ENCODE measurements around the gene RAB40B.

The RAB40B gene

DNA sequence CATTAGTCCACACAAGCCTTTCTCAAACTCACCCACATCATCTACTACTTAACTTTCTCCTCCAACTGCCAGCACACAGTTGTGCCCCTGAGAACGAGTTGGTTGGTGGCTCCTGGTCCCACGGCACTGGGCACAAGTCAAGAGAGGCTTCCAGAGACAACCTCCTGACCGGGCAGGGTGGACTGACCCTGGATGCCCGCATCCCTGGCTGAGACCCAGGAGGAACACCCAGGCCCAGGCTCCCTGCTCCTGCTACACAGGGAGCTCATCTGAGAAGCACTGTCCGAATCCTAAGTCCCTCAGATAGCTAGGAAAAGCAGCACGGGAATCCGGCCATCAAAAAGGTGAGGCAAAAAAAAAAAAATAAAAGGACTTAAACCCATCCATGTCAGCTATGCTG is 79.3 kb downstream of the RAB40B start:
- Histone ChIP-seq H3K9me3 (ENCODE audit: control insufficient read depth, low read length) (no peaks in the 10 kb centered on the region), H3K9ac (ENCODE audit: low read length) (no peak overlapping the region), H3K27me3 (replicated peaks; ENCODE audit: control insufficient read depth, insufficient read depth, low read length) (no peaks in the 10 kb centered on the region), H3K36me3 (ENCODE audit: control insufficient read depth, insufficient read depth, low read length, severe bottlenecking) (peaks cover 89% of the 10 kb centered on the region), H3K4me1 (ENCODE audit: control insufficient read depth, insufficient read depth, low read length) (no peaks in the 10 kb centered on the region), H3K4me3 (ENCODE audit: low read length) (no peak overlapping the region)
- no peak for DNase-seq (ENCODE audit: low read depth)

DNA sequence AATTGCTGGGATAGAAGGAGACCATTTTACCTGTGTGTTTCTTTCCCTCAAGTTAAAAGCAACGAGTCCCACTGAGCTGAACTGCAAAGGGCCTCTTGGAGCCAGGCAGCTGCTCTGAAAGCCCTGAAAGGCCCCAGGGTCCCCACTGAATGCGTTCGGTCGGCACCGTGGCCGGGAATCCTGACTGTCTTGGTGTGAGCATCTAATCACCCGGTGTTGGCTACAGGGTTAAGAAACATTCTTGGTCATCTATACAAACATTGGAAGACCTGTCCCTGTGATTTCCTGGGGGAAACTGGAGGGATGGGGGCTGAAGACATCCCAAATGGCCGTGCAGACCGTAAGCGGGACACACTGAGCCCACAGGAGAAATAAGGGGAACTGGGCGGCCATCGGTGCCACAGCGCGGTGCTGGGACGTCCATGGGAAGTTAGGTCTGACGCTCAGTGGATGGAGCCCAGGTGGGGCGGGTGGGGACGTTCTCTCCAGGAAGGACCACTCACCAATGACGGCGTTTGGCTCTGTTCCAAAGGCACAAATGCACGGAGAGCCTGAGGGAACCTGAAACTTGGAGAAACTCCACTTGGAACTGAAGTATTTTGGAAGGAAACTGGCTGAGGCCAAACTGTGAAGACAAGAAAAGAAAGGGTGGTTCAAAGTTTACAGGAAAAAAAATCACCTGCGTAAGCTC is 82.3 kb downstream of the RAB40B start:
- Histone ChIP-seq H3K36me3 (ENCODE audit: control insufficient read depth, insufficient read depth, low read length, severe bottlenecking) (peaks cover 67% of the 10 kb centered on the region), H3K9ac (ENCODE audit: low read length) (no peak overlapping the region), H3K9me3 (ENCODE audit: control insufficient read depth, low read length) (no peaks in the 10 kb centered on the region), H3K4me3 (ENCODE audit: low read length) (no peak overlapping the region), H3K4me1 (ENCODE audit: control insufficient read depth, insufficient read depth, low read length) (peaks cover 6% of the 10 kb centered on the region), H3K27me3 (replicated peaks; ENCODE audit: control insufficient read depth, insufficient read depth, low read length) (no peaks in the 10 kb centered on the region)
- DNase-seq (ENCODE audit: low read depth): no peak

DNA sequence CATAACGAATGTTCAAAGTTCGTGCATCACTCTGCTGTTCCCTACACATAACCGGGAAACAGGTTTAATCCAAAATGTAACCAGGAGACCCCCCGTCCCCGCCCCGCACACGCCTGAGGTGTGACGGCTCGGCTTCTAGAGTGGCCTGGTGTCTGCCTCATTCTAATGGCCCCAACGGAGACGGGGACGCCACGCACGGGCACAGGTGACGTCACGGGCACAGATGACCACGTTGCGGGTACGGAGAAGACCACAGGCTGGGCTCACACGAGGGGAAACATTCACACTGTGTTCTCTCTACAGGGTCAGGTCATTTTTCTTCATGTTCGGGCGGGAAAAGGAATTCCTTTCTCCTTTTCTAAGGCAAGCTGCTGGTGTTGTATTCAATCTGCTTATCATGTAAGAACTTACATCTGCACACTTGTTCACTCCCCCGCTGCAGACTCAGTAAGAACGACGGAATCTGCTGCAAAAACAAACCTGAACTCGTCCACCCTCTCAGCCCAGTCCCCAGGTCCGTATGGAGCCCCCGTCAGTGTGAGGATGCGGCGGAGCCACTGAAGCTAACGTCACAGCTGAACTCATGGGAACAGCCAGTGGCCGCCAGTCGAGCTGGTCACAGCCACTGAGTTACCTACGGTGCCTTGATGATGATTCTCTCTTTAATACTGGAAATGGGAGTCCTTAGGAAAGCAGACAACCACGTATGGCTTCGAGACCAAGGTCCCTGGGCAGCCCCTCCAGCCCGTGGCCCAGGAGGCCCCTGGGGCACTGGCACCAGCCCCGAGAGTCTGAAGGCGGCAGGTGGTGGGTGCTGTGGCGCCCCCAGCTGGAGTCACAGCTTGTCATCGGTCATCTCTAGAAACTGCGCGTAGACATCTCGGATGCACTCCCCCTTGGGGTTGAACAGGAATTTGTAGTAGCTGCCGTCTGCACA is 83.1 kb downstream of the RAB40B start:
- Histone ChIP-seq H3K9ac (ENCODE audit: low read length) (no peak overlapping the region), H3K36me3 (ENCODE audit: control insufficient read depth, insufficient read depth, low read length, severe bottlenecking) (peaks cover 59% of the 10 kb centered on the region), H3K4me3 (ENCODE audit: low read length) (no peak overlapping the region), H3K27me3 (replicated peaks; ENCODE audit: control insufficient read depth, insufficient read depth, low read length) (no peaks in the 10 kb centered on the region), H3K9me3 (ENCODE audit: control insufficient read depth, low read length) (no peaks in the 10 kb centered on the region), H3K4me1 (ENCODE audit: control insufficient read depth, insufficient read depth, low read length) (peaks cover 6% of the 10 kb centered on the region)
- DNase-seq (ENCODE audit: low read depth): no peak

DNA sequence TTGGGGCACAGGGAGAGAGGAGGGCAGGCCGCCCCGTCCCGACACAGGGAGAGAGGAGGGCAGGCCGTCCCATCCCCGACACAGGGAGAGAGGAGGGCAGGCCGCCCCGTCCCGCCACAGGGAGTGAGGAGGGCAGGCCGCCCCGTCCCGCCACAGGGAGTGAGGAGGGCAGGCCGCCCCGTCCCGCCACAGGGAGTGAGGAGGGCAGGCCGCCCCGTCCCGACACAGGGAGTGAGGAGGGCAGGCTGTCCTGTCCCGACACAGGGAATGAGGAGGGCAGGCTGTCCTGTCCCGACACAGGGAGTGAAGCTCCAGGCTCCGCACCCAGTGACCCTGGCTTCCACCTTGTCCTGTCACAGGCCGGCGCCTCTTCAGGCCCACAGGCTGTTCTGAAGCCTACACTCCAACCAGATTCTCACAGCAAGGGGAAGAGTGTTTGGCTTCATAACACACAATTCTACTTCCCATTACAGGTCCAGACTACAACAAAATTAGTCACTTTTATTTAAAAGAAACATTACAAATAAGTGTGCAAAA is 84.3 kb downstream of the RAB40B start:
- Histone ChIP-seq H3K4me3 (ENCODE audit: low read length) (no peak overlapping the region), H3K9me3 (ENCODE audit: control insufficient read depth, low read length) (no peaks in the 10 kb centered on the region), H3K27me3 (replicated peaks; ENCODE audit: control insufficient read depth, insufficient read depth, low read length) (no peaks in the 10 kb centered on the region), H3K4me1 (ENCODE audit: control insufficient read depth, insufficient read depth, low read length) (peaks cover 6% of the 10 kb centered on the region), H3K9ac (ENCODE audit: low read length) (no peak overlapping the region), H3K36me3 (ENCODE audit: control insufficient read depth, insufficient read depth, low read length, severe bottlenecking) (peaks cover 54% of the 10 kb centered on the region)
- no peak for DNase-seq (ENCODE audit: low read depth)

DNA sequence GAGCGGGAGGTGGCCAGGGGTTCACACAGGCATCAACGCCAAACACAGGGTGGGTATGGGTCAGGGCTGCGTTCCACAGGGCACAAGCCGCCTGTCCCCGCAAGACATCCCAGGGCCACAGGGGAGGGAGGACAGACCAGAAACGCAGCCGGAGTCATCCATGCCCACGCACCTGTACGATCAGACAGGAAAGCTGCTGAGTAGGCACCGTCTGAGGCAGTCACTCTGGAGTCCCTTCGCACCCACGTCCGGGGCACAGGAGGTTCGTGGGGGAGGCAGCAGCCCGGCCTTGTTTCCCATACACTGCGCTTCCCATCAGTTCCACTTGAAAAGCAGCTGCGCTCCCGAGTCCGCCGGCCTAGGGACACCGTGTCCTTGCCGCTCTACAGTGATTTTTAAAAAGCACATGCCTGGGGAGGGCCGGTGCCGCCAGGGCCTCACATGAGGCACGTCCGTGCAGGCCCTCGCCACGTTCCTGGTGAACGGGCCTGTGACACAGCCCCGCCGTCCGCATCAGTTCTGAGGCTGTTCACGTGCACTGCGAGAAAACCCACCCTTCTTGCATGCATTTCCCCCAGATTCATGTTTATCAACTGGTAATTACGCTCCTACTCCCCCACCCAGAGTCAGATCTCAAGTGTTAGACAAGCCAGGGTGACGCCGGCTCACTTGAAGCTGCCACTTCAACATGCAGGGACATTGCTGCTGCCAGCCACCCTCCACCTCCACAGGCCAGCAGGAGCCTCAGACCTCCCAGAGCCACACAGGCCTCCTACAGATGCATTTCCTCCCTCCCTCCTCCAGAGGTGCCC is 85.0 kb downstream of the RAB40B start:
- Histone ChIP-seq H3K4me1 (ENCODE audit: control insufficient read depth, insufficient read depth, low read length) (peaks cover 6% of the 10 kb centered on the region), H3K9ac (ENCODE audit: low read length) (no peak overlapping the region), H3K36me3 (ENCODE audit: control insufficient read depth, insufficient read depth, low read length, severe bottlenecking) (peaks cover 51% of the 10 kb centered on the region), H3K27me3 (replicated peaks; ENCODE audit: control insufficient read depth, insufficient read depth, low read length) (no peaks in the 10 kb centered on the region), H3K9me3 (ENCODE audit: control insufficient read depth, low read length) (no peaks in the 10 kb centered on the region), H3K4me3 (ENCODE audit: low read length) (no peak overlapping the region)
- no peak for DNase-seq (ENCODE audit: low read depth)

DNA sequence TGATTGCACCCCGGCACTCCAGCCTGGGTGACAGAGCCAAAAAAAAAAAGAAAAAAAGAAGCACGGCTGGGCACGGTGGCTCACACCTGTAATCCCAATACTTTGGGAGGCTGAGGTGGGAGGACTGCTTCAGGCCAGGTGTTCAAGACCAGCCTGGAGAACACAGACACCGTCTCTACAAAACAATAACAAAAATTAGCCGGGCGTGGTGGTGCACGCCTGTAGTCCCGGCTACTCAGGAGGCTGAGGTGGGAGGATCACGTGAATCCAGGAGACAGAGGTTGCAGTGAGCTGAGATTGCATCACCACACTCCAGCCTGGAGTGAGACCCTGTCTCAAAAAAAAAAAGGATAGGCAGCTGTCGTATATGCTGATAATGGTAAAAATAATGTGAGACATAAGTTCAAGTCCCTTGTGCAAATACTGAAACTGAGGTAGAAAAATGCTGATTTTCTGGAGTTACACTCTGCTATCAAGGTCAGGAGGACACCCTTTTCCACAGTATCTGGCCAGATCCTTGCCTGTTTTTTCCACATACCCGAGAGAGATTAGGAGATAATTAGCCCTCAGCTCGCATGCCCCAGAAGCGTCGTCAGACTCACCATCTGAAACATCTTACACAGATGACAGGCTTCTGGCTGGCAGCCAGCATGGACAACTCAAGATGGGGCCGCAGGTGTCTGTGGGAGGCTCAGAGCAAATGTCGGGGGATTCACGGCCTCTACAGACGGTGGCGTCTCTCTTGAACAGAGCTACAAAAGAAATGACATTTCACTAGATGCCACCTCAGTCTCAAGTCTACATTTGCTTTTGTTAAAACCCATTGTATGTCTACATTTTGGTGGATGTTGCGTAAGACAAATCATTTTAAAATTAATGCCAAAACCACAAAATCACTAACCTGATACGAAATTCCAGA is 87.1 kb downstream of the RAB40B start:
- peak; percentile 43 for DNase-seq (ENCODE audit: low read depth)
- Histone ChIP-seq H3K4me1 (ENCODE audit: control insufficient read depth, insufficient read depth, low read length) (peaks cover 6% of the 10 kb centered on the region), H3K9me3 (ENCODE audit: control insufficient read depth, low read length) (no peaks in the 10 kb centered on the region), H3K36me3 (ENCODE audit: control insufficient read depth, insufficient read depth, low read length, severe bottlenecking) (peaks cover 33% of the 10 kb centered on the region), H3K27me3 (replicated peaks; ENCODE audit: control insufficient read depth, insufficient read depth, low read length) (no peaks in the 10 kb centered on the region), H3K9ac (ENCODE audit: low read length) (no peak overlapping the region), H3K4me3 (ENCODE audit: low read length) (no peak overlapping the region)

DNA sequence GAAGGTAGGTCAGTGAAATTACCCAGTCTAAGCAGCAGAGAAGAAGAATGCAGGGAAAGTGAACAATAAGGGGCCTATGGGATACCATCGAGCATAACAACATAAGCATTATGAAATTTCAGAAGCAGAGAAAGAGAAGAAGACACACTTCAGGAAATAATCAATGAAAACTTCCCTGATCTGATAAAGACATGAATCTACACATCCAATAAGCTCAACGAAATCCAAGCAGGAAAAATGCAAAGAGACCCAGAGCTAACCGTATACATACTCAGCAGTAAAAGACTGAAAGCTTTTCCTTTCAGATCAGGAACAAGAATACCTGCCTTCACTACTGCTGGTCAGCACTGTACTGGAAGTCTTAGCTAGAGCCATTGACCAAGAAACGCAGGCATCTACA is 88.8 kb downstream of the RAB40B start:
- no peaks in the 10 kb centered on the region for H3K27me3 ChIP-seq (replicated peaks; ENCODE audit: control insufficient read depth, insufficient read depth, low read length)
- peaks cover 19% of the 10 kb centered on the region for H3K4me1 ChIP-seq (ENCODE audit: control insufficient read depth, insufficient read depth, low read length)
- H3K9me3 ChIP-seq (ENCODE audit: control insufficient read depth, low read length): no peaks in the 10 kb centered on the region
- no peak overlapping the region for H3K4me3 ChIP-seq (ENCODE audit: low read length)
- H3K36me3 ChIP-seq (ENCODE audit: control insufficient read depth, insufficient read depth, low read length, severe bottlenecking): peaks cover 20% of the 10 kb centered on the region
- DNase-seq (ENCODE audit: low read depth): no peak
- H3K9ac ChIP-seq (ENCODE audit: low read length): no peak overlapping the region

DNA sequence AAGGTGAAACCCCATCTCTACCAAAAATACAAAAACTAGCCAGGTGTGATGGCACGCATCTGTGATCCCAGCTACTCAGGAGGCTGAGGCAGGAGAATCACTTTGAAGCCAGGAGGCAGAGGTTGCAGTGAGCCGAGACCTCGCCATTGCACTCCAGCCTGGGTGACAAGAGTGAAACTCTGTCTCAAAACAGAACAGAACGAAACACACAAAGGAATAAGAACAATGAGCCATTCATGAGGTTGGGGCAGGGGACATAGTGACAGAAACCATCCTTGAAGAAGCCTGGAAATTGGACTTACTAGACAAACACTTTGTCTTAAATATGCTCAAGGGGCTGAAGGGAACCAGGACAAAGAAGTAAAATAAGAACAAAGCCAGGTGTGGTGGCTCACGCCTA is 89.7 kb downstream of the RAB40B start:
- no peaks in the 10 kb centered on the region for H3K9me3 ChIP-seq (ENCODE audit: control insufficient read depth, low read length)
- H3K4me3 ChIP-seq (ENCODE audit: low read length): no peak overlapping the region
- H3K27me3 ChIP-seq (replicated peaks; ENCODE audit: control insufficient read depth, insufficient read depth, low read length): no peaks in the 10 kb centered on the region
- DNase-seq (ENCODE audit: low read depth): no peak
- H3K36me3 ChIP-seq (ENCODE audit: control insufficient read depth, insufficient read depth, low read length, severe bottlenecking): peaks cover 20% of the 10 kb centered on the region
- H3K9ac ChIP-seq (ENCODE audit: low read length): no peak overlapping the region
- peaks cover 23% of the 10 kb centered on the region for H3K4me1 ChIP-seq (ENCODE audit: control insufficient read depth, insufficient read depth, low read length)

DNA sequence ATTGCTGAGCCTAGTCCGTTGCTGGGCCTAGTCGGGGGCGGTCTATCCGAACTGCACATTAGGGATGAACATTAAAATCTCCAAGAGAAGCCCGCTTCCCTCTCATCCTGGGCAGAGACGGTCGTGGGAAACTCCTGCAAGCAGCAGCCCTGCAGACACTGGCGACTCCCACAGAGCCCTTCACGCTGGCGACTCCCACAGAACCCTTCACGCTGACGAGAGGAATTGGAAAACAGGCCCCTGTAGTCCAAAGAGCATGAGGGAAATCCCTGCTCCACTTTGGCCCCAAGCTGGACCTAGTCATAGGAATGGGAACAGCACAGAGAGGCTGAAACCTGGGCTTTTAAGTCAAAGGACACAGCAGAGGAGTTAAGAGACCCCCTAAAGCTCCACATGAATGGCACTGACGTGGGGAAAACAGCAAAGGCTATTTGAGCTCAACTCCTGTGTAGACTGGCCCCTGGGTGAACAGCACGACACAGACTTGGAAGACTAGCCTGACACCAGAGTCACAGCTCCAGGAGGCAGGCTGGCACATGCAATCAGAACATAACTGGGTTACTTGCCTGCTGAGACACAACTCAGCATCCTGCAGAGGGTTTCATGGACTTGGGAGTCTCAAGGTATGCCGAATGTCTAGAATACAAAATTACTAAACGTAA is 92.4 kb downstream of the RAB40B start:
- Histone ChIP-seq H3K4me3 (ENCODE audit: low read length) (no peak overlapping the region), H3K9me3 (ENCODE audit: control insufficient read depth, low read length) (no peaks in the 10 kb centered on the region), H3K36me3 (ENCODE audit: control insufficient read depth, insufficient read depth, low read length, severe bottlenecking) (peaks cover 48% of the 10 kb centered on the region)

More for the DNA sequence above, 92.4 kb downstream of the RAB40B start:
- no peak for DNase-seq (ENCODE audit: low read depth)
- H3K27me3 ChIP-seq (replicated peaks; ENCODE audit: control insufficient read depth, insufficient read depth, low read length): no peaks in the 10 kb centered on the region
- peaks cover 21% of the 10 kb centered on the region for H3K4me1 ChIP-seq (ENCODE audit: control insufficient read depth, insufficient read depth, low read length)
- no peak overlapping the region for H3K9ac ChIP-seq (ENCODE audit: low read length)

Data from adipocyte (in vitro differentiated cells).